HCT116 (cell line): Measurements from ENCODE around the gene MMP17.

Source experiments
- CTCF ChIP-seq, 3 experiments: fragments of 200-600 bp in 1 of 3; sonication (generic) in 1 of 3; IDR thresholded peaks in 2 of 3; conservative IDR thresholded peaks in 1 of 3; 2 replicates each; pipeline ENCODE4 v1.5.1; 2012 to 2017; ENCODE audit warnings: low read depth in 2 of 3, low read length in 2 of 3, antibody characterized with exemption in 1 of 3, borderline replicate concordance in 1 of 3, control low read depth in 1 of 3, mild to moderate bottlenecking in 1 of 3, mixed read lengths in 1 of 3, mixed run types in 1 of 3, moderate library complexity in 1 of 3; ENCODE audit not compliant: insufficient read depth in 1 of 3
- EZH2 ChIP-seq: fragments of 200-600 bp; sonication (generic); IDR thresholded peaks from 2 replicates; pipeline ENCODE4 v1.6.1; 2017; ENCODE audit warnings: antibody characterized with exemption, mixed run types
- EZH2phosphoT487 ChIP-seq: fragments of 200-600 bp; IDR thresholded peaks from 2 replicates; pipeline ENCODE4 v1.6.1; 2018; ENCODE audit warnings: antibody characterized with exemption, borderline replicate concordance
- POLR2A ChIP-seq: IDR thresholded peaks from 2 replicates; pipeline ENCODE4 v1.7.0; 2011; ENCODE audit warnings: borderline replicate concordance; ENCODE audit not compliant: insufficient read depth, insufficient read length; ENCODE audit errors: extremely low read depth
- POLR2AphosphoS5 ChIP-seq: IDR thresholded peaks from 2 replicates; pipeline ENCODE4 v1.6.1; 2011; ENCODE audit warnings: mild to moderate bottlenecking, low read depth, low read length, moderate library complexity
- SIN3A ChIP-seq: IDR thresholded peaks from 2 replicates; pipeline ENCODE4 v1.6.1; 2012; ENCODE audit warnings: low read depth

DNA sequence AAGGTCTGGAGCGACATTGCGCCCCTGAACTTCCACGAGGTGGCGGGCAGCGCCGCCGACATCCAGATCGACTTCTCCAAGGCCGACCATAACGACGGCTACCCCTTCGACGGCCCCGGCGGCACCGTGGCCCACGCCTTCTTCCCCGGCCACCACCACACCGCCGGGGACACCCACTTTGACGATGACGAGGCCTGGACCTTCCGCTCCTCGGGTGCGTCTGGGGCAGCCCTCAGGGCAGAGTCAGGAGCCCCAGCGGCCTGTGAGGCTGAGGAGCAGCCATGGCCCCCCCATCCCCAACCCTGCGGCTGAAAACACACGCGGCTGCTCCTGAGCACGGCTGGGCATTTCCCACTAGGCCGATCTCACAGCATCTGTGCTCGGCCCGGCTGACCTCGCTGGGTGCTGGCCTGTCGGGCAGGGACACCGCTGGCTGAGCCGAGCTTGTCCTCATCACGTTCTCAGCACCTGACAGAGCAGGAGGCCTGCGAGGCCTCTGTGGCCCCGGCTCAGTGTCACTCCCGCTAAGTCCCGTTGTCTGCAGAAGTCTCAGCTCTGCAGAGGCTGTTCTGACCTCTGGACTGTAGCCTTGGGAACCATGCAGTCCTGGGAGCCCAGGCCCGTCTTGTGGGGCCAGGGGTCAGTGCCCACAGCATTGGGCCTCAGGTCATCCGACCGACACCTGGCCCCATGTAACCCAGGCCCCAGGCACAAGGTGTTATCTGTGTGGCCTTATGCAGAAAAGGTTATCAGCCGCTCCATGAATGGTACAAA lies 12.6 kb downstream of the MMP17 start:
- TF ChIP-seq CTCF (IDR thresholded peaks at IDR 0.05 in 2 of 3, conservative IDR thresholded peaks at IDR 0.05 in 1 of 3; ENCODE audit: borderline replicate concordance in 1 of 3, insufficient read depth in 1 of 3, low read depth in 2 of 3, low read length in 2 of 3) = no peak
- TF ChIP-seq EZH2phosphoT487 = no peak
- no peak for TF ChIP-seq EZH2
- no peak for TF ChIP-seq POLR2AphosphoS5
- TF ChIP-seq POLR2A = no peak
- TF ChIP-seq SIN3A = no peak
